Activated naive CD8-positive, alpha-beta T cell treated with anti-CD3 and anti-CD28 coated beads, Interleukin-2, amount 10 ng/mL, durations not matched to agents 7 days and 5 days (primary cell): ENCODE measurements around the gene C1orf21. TPM values are rescaled to one million over a fixed set of nuclear protein-coding genes. Genes with fewer than 3 reads are reported as not detected.

ENCODE experiments used
- ATAC-seq: fragments of 150-1000 bp; cut with Tn5 transposase; one replicate; pipeline ENCODE4 v1.10.0; 2021; ENCODE audit warnings: low read depth, moderate library complexity
- POLR2A ChIA-PET: fragments of 350-600 bp; sonication (Branson Sonifier 250); formaldehyde crosslinking; loops from one replicate; lab custom pipeline; 2021; ENCODE audit warnings: antibody characterized with exemption; lab: Charles Lee
- DNase-seq: peaks from one replicate; pipeline ENCODE4 v3.0.0; 2021
- H3K27ac Mint-ChIP-seq: one replicate; pipeline ENCODE4 v1.8.0; 2022; ENCODE audit warnings: mild to moderate bottlenecking, mixed read lengths
- H3K27me3 Mint-ChIP-seq: one replicate; pipeline ENCODE4 v1.8.0; 2022; ENCODE audit warnings: mild to moderate bottlenecking, moderate library complexity, mixed read lengths
- H3K36me3 Mint-ChIP-seq: one replicate; pipeline ENCODE4 v1.8.0; 2021; ENCODE audit warnings: mild to moderate bottlenecking, mixed read lengths
- H3K4me1 Mint-ChIP-seq: one replicate; pipeline ENCODE4 v1.8.0; 2021; ENCODE audit warnings: mixed read lengths
- H3K4me3 Mint-ChIP-seq: one replicate; pipeline ENCODE4 v1.8.0; 2022; ENCODE audit warnings: mild to moderate bottlenecking, moderate library complexity, mixed read lengths
- H3K9me3 Mint-ChIP-seq: one replicate; pipeline ENCODE4 v1.8.0; 2021; ENCODE audit warnings: mixed read lengths
- total RNA-seq, 2 experiments: library from RNA; stranded (reverse); gene quantifications; one replicate each; pipeline ENCODE4 v1.2.3, GENCODE V29; 2021

Gene C1orf21
- total RNA-seq, 2 experiments from 2014 or later, result 9.4 to 12.9 TPM

- Mint-ChIP-seq H3K27ac (no peak overlapping the region), H3K4me3 (no peak overlapping the region), H3K4me1 (no peaks in the 10 kb centered on the region), H3K27me3 (peaks cover 5% of the 10 kb centered on the region), H3K9me3 (no peaks in the 10 kb centered on the region), H3K36me3 (no peaks in the 10 kb centered on the region)
- ATAC-seq (no peak), DNase-seq (no peak)
- POLR2A ChIA-PET, result no interaction called here
Observed at GRCh38 chr1:184457500-184457899, 70.7 kb downstream of the C1orf21 start.

GRCh38 chr1:184461321-184461720 lies 74.5 kb downstream of the C1orf21 start:
- ATAC-seq, result no peak
- POLR2A ChIA-PET, result no interaction called here

GRCh38 chr1:184462155-184462554 lies 75.3 kb downstream of the C1orf21 start:
- Mint-ChIP-seq H3K36me3 (no peaks in the 10 kb centered on the region), H3K4me1 (no peaks in the 10 kb centered on the region), H3K4me3 (no peak overlapping the region)

More at GRCh38 chr1:184461321-184461720, 74.5 kb downstream of the C1orf21 start:
- H3K4me1 Mint-ChIP-seq, result no peaks in the 10 kb centered on the region
- H3K27ac Mint-ChIP-seq, result no peak overlapping the region
- H3K36me3 Mint-ChIP-seq, result no peaks in the 10 kb centered on the region
- H3K9me3 Mint-ChIP-seq, result no peaks in the 10 kb centered on the region
- no peak overlapping the region for H3K4me3 Mint-ChIP-seq
- peaks cover 5% of the 10 kb centered on the region for H3K27me3 Mint-ChIP-seq
- DNase-seq, result no peak

GRCh38 chr1:184462990-184463389 lies 76.2 kb downstream of the C1orf21 start:
- no peak for ATAC-seq
- H3K27ac Mint-ChIP-seq, result no peak overlapping the region
- no peaks in the 10 kb centered on the region for H3K9me3 Mint-ChIP-seq
- H3K4me1 Mint-ChIP-seq, result no peaks in the 10 kb centered on the region
- H3K36me3 Mint-ChIP-seq, result no peaks in the 10 kb centered on the region
- peaks cover 9% of the 10 kb centered on the region for H3K27me3 Mint-ChIP-seq
- no peak overlapping the region for H3K4me3 Mint-ChIP-seq
- DNase-seq, result no peak
- POLR2A ChIA-PET, result no interaction called here

More at GRCh38 chr1:184462155-184462554, 75.3 kb downstream of the C1orf21 start:
- Mint-ChIP-seq H3K27ac (no peak overlapping the region), H3K27me3 (peaks cover 9% of the 10 kb centered on the region), H3K9me3 (no peaks in the 10 kb centered on the region)
- DNase-seq (no peak), ATAC-seq (no peak)
- POLR2A ChIA-PET, result no interaction called here

- H3K27me3 Mint-ChIP-seq, result peaks cover 11% of the 10 kb centered on the region
- no peak overlapping the region for H3K4me3 Mint-ChIP-seq
- DNase-seq (no peak), ATAC-seq (no peak)
- no peaks in the 10 kb centered on the region for H3K9me3 Mint-ChIP-seq
- no peaks in the 10 kb centered on the region for H3K36me3 Mint-ChIP-seq
- no peak overlapping the region for H3K27ac Mint-ChIP-seq
- POLR2A ChIA-PET, result no interaction called here
- no peaks in the 10 kb centered on the region for H3K4me1 Mint-ChIP-seq
Observed at GRCh38 chr1:184463680-184464079, 76.9 kb downstream of the C1orf21 start.

- no peak overlapping the region for H3K4me3 Mint-ChIP-seq
- DNase-seq (no peak), ATAC-seq (no peak)
- POLR2A ChIA-PET, result no interaction called here
- no peak overlapping the region for H3K27ac Mint-ChIP-seq
- H3K9me3 Mint-ChIP-seq, result no peaks in the 10 kb centered on the region
- peaks cover 11% of the 10 kb centered on the region for H3K27me3 Mint-ChIP-seq
- no peaks in the 10 kb centered on the region for H3K4me1 Mint-ChIP-seq
- H3K36me3 Mint-ChIP-seq, result no peaks in the 10 kb centered on the region
Observed at GRCh38 chr1:184464757-184465156, 77.9 kb downstream of the C1orf21 start.

- POLR2A ChIA-PET, result no interaction called here
- H3K4me1 Mint-ChIP-seq, result no peaks in the 10 kb centered on the region
- no peak for DNase-seq
- H3K4me3 Mint-ChIP-seq, result no peak overlapping the region
- no peak overlapping the region for H3K27ac Mint-ChIP-seq
- no peak for ATAC-seq
- peaks cover 11% of the 10 kb centered on the region for H3K27me3 Mint-ChIP-seq
- H3K36me3 Mint-ChIP-seq, result no peaks in the 10 kb centered on the region
- no peaks in the 10 kb centered on the region for H3K9me3 Mint-ChIP-seq
Observed at GRCh38 chr1:184465489-184466146, 78.8 kb downstream of the C1orf21 start.

GRCh38 chr1:184467295-184467694 lies 80.5 kb downstream of the C1orf21 start:
- Mint-ChIP-seq H3K27me3 (peaks cover 9% of the 10 kb centered on the region), H3K4me3 (no peak overlapping the region), H3K27ac (no peak overlapping the region), H3K4me1 (no peaks in the 10 kb centered on the region), H3K36me3 (no peaks in the 10 kb centered on the region), H3K9me3 (no peaks in the 10 kb centered on the region)
- POLR2A ChIA-PET, result no interaction called here
- DNase-seq, result no peak
- no peak for ATAC-seq

- no peaks in the 10 kb centered on the region for H3K9me3 Mint-ChIP-seq
- DNase-seq, result no peak
- H3K4me1 Mint-ChIP-seq, result no peaks in the 10 kb centered on the region
- no peaks in the 10 kb centered on the region for H3K36me3 Mint-ChIP-seq
- no peak for ATAC-seq
- no peak overlapping the region for H3K27ac Mint-ChIP-seq
- POLR2A ChIA-PET, result no interaction called here
- peaks cover 8% of the 10 kb centered on the region for H3K27me3 Mint-ChIP-seq
- no peak overlapping the region for H3K4me3 Mint-ChIP-seq
Observed at GRCh38 chr1:184469396-184469795, 82.6 kb downstream of the C1orf21 start.

- H3K4me1 Mint-ChIP-seq, result no peaks in the 10 kb centered on the region
- H3K4me3 Mint-ChIP-seq, result no peak overlapping the region
- POLR2A ChIA-PET, result no interaction called here
- ATAC-seq, result no peak
- H3K27me3 Mint-ChIP-seq, result peaks cover 11% of the 10 kb centered on the region
- H3K27ac Mint-ChIP-seq, result no peak overlapping the region
- H3K9me3 Mint-ChIP-seq, result peaks cover 2% of the 10 kb centered on the region
- H3K36me3 Mint-ChIP-seq, result no peaks in the 10 kb centered on the region
- no peak for DNase-seq
Observed at GRCh38 chr1:184471686-184472085, 84.9 kb downstream of the C1orf21 start.

- H3K9me3 Mint-ChIP-seq, result peaks cover 2% of the 10 kb centered on the region
- POLR2A ChIA-PET, result no interaction called here
- DNase-seq (no peak), ATAC-seq (no peak)
- peaks cover 7% of the 10 kb centered on the region for H3K27me3 Mint-ChIP-seq
- H3K27ac Mint-ChIP-seq, result no peak overlapping the region
- H3K4me1 Mint-ChIP-seq, result no peaks in the 10 kb centered on the region
- no peaks in the 10 kb centered on the region for H3K36me3 Mint-ChIP-seq
- H3K4me3 Mint-ChIP-seq, result no peak overlapping the region
Observed at GRCh38 chr1:184472136-184472535, 85.3 kb downstream of the C1orf21 start.

GRCh38 chr1:184473176-184473966 lies 86.5 kb downstream of the C1orf21 start:
- peaks cover 2% of the 10 kb centered on the region for H3K9me3 Mint-ChIP-seq
- DNase-seq, result no peak
- peaks cover 3% of the 10 kb centered on the region for H3K27me3 Mint-ChIP-seq
- H3K4me1 Mint-ChIP-seq, result no peaks in the 10 kb centered on the region
- no peak overlapping the region for H3K4me3 Mint-ChIP-seq
- no peaks in the 10 kb centered on the region for H3K36me3 Mint-ChIP-seq
- H3K27ac Mint-ChIP-seq, result no peak overlapping the region
- POLR2A ChIA-PET, result no interaction called here
- ATAC-seq, result no peak

- Mint-ChIP-seq H3K27ac (no peak overlapping the region), H3K9me3 (peaks cover 2% of the 10 kb centered on the region), H3K4me3 (no peak overlapping the region), H3K4me1 (no peaks in the 10 kb centered on the region), H3K36me3 (no peaks in the 10 kb centered on the region), H3K27me3 (peaks cover 3% of the 10 kb centered on the region)
- DNase-seq, result no peak
- POLR2A ChIA-PET, result no interaction called here
- ATAC-seq, result no peak
Observed at GRCh38 chr1:184476187-184476586, 89.4 kb downstream of the C1orf21 start.
